H1 (cell line): ENCODE data around the gene HSD17B1. TPM values are rescaled to one million over a fixed set of nuclear protein-coding genes. Genes with fewer than 3 reads are reported as not detected.

Source experiments
- CTCF ChIA-PET: fragments of 300-600 bp; sonication (Branson Sonifier 250); formaldehyde crosslinking; loops from one replicate; lab custom pipeline; 2021; ENCODE audit not compliant: partially characterized antibody; lab: Charles Lee
- POLR2A ChIA-PET: fragments of 300-600 bp; sonication (Branson Sonifier 250); formaldehyde crosslinking; loops from one replicate; lab custom pipeline; 2021; ENCODE audit warnings: inconsistent platforms; ENCODE audit not compliant: partially characterized antibody; lab: Charles Lee
- DNase-seq, 2 experiments: peaks; one replicate each; pipeline versions ENCODE4 v3.0.0 to v3.0.0-alpha.2; 2010 to 2022; ENCODE audit warnings: low spot score in 2 of 2, low read depth in 1 of 2, mixed read lengths in 1 of 2
- FAIRE-seq: peaks from 2 replicates; lab custom pipeline; 2011; peaks lifted over from hg19 to GRCh38; lab: Jason Lieb, UNC
- H2AFZ ChIP-seq: 2 replicates; pipeline ENCODE4 v1.8.1; 2012; ENCODE audit warnings: low read length, inconsistent platforms
- H2AK5ac ChIP-seq: 2 replicates; pipeline ENCODE4 v1.6.1; 2013; ENCODE audit warnings: low read depth, low read length
- H2BK120ac ChIP-seq: replicated peaks from 2 replicates; pipeline ENCODE3; 2013; ENCODE audit warnings: low read depth, low read length, inconsistent platforms
- H2BK12ac ChIP-seq: 2 replicates; pipeline ENCODE4 v1.6.1; 2013; ENCODE audit warnings: low read depth, low read length
- H2BK15ac ChIP-seq: 2 replicates; pipeline ENCODE4 v1.6.1; 2013; ENCODE audit warnings: low read length
- H2BK20ac ChIP-seq: 2 replicates; pipeline ENCODE4 v1.6.1; 2013; ENCODE audit warnings: low read length
- H2BK5ac ChIP-seq: 2 replicates; pipeline ENCODE4 v1.6.1; 2013; ENCODE audit warnings: low read depth, low read length
- H3K14ac ChIP-seq: 2 replicates; pipeline ENCODE4 v1.6.1; 2013; ENCODE audit warnings: inconsistent platforms; ENCODE audit not compliant: insufficient read length
- H3K18ac ChIP-seq: 2 replicates; pipeline ENCODE4 v1.6.1; 2013; ENCODE audit warnings: low read length; ENCODE audit errors: extremely low read depth
- H3K23ac ChIP-seq: 2 replicates; pipeline ENCODE4 v1.6.1; 2013; ENCODE audit warnings: inconsistent platforms; ENCODE audit not compliant: insufficient read length
- H3K23me2 ChIP-seq: 2 replicates; pipeline ENCODE4 v1.6.1; 2013; ENCODE audit warnings: low read depth, low read length
- H3K27ac ChIP-seq: 2 replicates; pipeline ENCODE4 v1.6.1; 2011; ENCODE audit warnings: low read depth, low read length, inconsistent platforms
- H3K27me3 ChIP-seq, 4 experiments: replicated peaks in 1 of 4; 1 replicate in 1 of 4; 2 replicates in 3 of 4; pipeline versions ENCODE4 v1.6.1 to v1.8.1; 2011 to 2013; ENCODE audit warnings: low read length in 3 of 4, mild to moderate bottlenecking in 3 of 4, inconsistent platforms in 2 of 4, mixed read lengths in 2 of 4, moderate library complexity in 1 of 4; ENCODE audit not compliant: control insufficient read depth in 3 of 4, insufficient read depth in 3 of 4; ENCODE audit errors: extremely low read depth in 1 of 4
- H3K36me3 ChIP-seq, 4 experiments: 2 replicates each; pipeline versions ENCODE4 v1.6.1 to v1.8.1; 2011 to 2013; ENCODE audit warnings: mild to moderate bottlenecking in 4 of 4, low read length in 3 of 4, moderate library complexity in 2 of 4, control low read depth in 1 of 4, inconsistent platforms in 1 of 4; ENCODE audit not compliant: insufficient read depth in 4 of 4, control insufficient read depth in 2 of 4
- H3K4ac ChIP-seq: replicated peaks from 2 replicates; pipeline ENCODE3; 2013; ENCODE audit warnings: low read length, low read depth, mixed read lengths, inconsistent platforms; ENCODE audit not compliant: insufficient read length
- H3K4me1 ChIP-seq, 4 experiments: replicated peaks in 1 of 4; 1 replicate in 1 of 4; 2 replicates in 3 of 4; pipeline versions ENCODE4 v1.6.1 to v1.8.1; 2011 to 2013; ENCODE audit warnings: low read length in 3 of 4, inconsistent platforms in 2 of 4, mixed read lengths in 1 of 4; ENCODE audit not compliant: insufficient read depth in 4 of 4, control insufficient read depth in 3 of 4
- H3K4me2 ChIP-seq, 2 experiments: 2 replicates each; pipeline versions ENCODE4 v1.6.1 to v1.8.1; 2011 to 2013; ENCODE audit warnings: low read depth in 2 of 2, low read length in 2 of 2, control low read depth in 1 of 2, inconsistent platforms in 1 of 2, mild to moderate bottlenecking in 1 of 2; ENCODE audit not compliant: insufficient read depth in 1 of 2
- H3K4me3 ChIP-seq, 4 experiments: fragments of 200-600, 300-600 bp in 1 of 4; sonication (generic), shearing (Covaris generic), sonication (Bioruptor Twin) in 1 of 4; 2 replicates each; pipeline versions ENCODE4 v1.5.1 to v1.8.1; 2011 to 2016; ENCODE audit warnings: low read length in 4 of 4, low read depth in 3 of 4, control low read depth in 2 of 4, inconsistent platforms in 2 of 4, mild to moderate bottlenecking in 2 of 4, mixed read lengths in 1 of 4, moderate library complexity in 1 of 4; ENCODE audit not compliant: insufficient read depth in 2 of 4; ENCODE audit errors: extremely low read depth in 1 of 4
- H3K56ac ChIP-seq: replicated peaks from 2 replicates; pipeline ENCODE3; 2013; ENCODE audit warnings: low read depth, mild to moderate bottlenecking, mixed read lengths, low read length, inconsistent platforms; ENCODE audit not compliant: insufficient read length
- H3K79me1 ChIP-seq: 2 replicates; pipeline ENCODE4 v1.6.1; 2013; ENCODE audit warnings: low read depth, low read length, control low read depth
- H3K79me2 ChIP-seq, 2 experiments: 2 replicates each; pipeline versions ENCODE4 v1.6.1 to v1.8.1; 2012 to 2013; ENCODE audit warnings: low read length in 2 of 2, mild to moderate bottlenecking in 2 of 2, inconsistent platforms in 1 of 2; ENCODE audit not compliant: insufficient read depth in 2 of 2, control insufficient read depth in 1 of 2
- H3K9ac ChIP-seq, 4 experiments: replicated peaks in 1 of 4; 1 replicate in 1 of 4; 2 replicates in 3 of 4; pipeline versions ENCODE4 v1.6.1 to v1.8.1; 2011 to 2013; ENCODE audit warnings: low read depth in 3 of 4, low read length in 3 of 4, control low read depth in 2 of 4, mild to moderate bottlenecking in 2 of 4, moderate library complexity in 2 of 4, inconsistent platforms in 1 of 4; ENCODE audit errors: extremely low read depth in 1 of 4
- H3K9me3 ChIP-seq, 2 experiments: 2 replicates each; pipeline versions ENCODE4 v1.6.1 to v1.8.1; 2012 to 2013; ENCODE audit warnings: mild to moderate bottlenecking in 2 of 2, moderate library complexity in 2 of 2, control low read depth in 1 of 2, inconsistent platforms in 1 of 2, low read depth in 1 of 2, low read length in 1 of 2, mixed read lengths in 1 of 2; ENCODE audit not compliant: insufficient read depth in 2 of 2
- H4K20me1 ChIP-seq, 2 experiments: replicated peaks in 1 of 2; 2 replicates each; pipeline versions ENCODE3 to v1.8.1; 2011 to 2013; ENCODE audit warnings: inconsistent platforms in 2 of 2, low read length in 2 of 2, mild to moderate bottlenecking in 1 of 2; ENCODE audit not compliant: insufficient read depth in 2 of 2, control insufficient read depth in 1 of 2
- H4K5ac ChIP-seq: 2 replicates; pipeline ENCODE4 v1.6.1; 2013; ENCODE audit warnings: low read length, low read depth, mixed read lengths, inconsistent platforms; ENCODE audit not compliant: insufficient read length
- H4K8ac ChIP-seq: 2 replicates; pipeline ENCODE4 v1.8.0; 2013; ENCODE audit warnings: mild to moderate bottlenecking, moderate library complexity, low read length, inconsistent platforms; ENCODE audit not compliant: insufficient read depth; ENCODE audit errors: extremely low read depth
- H4K91ac ChIP-seq: replicated peaks from 2 replicates; pipeline ENCODE3; 2013; ENCODE audit warnings: low read length, mixed read lengths, inconsistent platforms; ENCODE audit not compliant: insufficient read length
- CEBPB ChIP-seq: IDR thresholded peaks from 2 replicates; pipeline ENCODE4 v1.6.1; 2012; ENCODE audit warnings: low read depth, low read length
- NANOG ChIP-seq: IDR thresholded peaks from 2 replicates; pipeline ENCODE4 v1.6.1; 2011; ENCODE audit warnings: low read length, low read depth, mild to moderate bottlenecking, inconsistent platforms; ENCODE audit not compliant: insufficient read depth, poor library complexity, severe bottlenecking
- SP4 ChIP-seq: IDR thresholded peaks from 2 replicates; pipeline ENCODE4 v1.6.1; 2012; ENCODE audit warnings: low read length, inconsistent platforms
- TCF12 ChIP-seq: IDR thresholded peaks from 2 replicates; pipeline ENCODE4 v1.6.1; 2011; ENCODE audit warnings: low read depth, mild to moderate bottlenecking, low read length
- WGBS, 2 experiments: shearing (Covaris generic) in 1 of 2; methylation state at CpG; one replicate each; pipeline versions ENCODE4 v1.1.6 to v1.1.7; 2013 to 2015; ENCODE audit warnings: low lambda C conversion rate in 2 of 2, mixed read lengths in 2 of 2, inconsistent platforms in 1 of 2, low coverage in 1 of 2, missing lambda C conversion rate in 1 of 2; ENCODE audit not compliant: insufficient replicate concordance in 2 of 2, insufficient coverage in 1 of 2, insufficient read length in 1 of 2; ENCODE audit errors: extremely low coverage in 1 of 2, missing lambda C conversion rate in 1 of 2; 5-methylcytosine and 5-hydroxymethylcytosine counted together
- polyA plus RNA-seq, 7 experiments: library from polyadenylated mRNA; depleted of rRNA in 3 of 7; stranded (reverse) in 5 of 7; unstranded in 2 of 7; fragments of >200 nt in 5 of 7; fragments of 200-250 nt in 2 of 7; gene quantifications; 1 replicate in 5 of 7; 2 replicates in 1 of 7; 4 replicates in 1 of 7; pipeline versions ENCODE4 v1.2.1 to v1.2.3, GENCODE V29; 2011 to 2013; ENCODE audit warnings: missing spikeins in 2 of 7, mixed read lengths in 2 of 7
- total RNA-seq: library from RNA; stranded (reverse); fragmentation: NEBNext Ultra II Directional; extraction: Animal tissue kit (Norgen Biotek cat#: 25700); gene quantifications from 2 replicates; pipeline ENCODE4 v1.2.1, GENCODE V29; 2021
- TF ChIP-seq, protein P1 (sequence below): IDR thresholded peaks from 2 replicates; pipeline ENCODE4 v1.6.1; 2012; ENCODE audit warnings: inconsistent platforms
- TF ChIP-seq, protein P2 (sequence below): IDR thresholded peaks from 2 replicates; pipeline ENCODE4 v1.6.1; 2012; ENCODE audit warnings: low read length, inconsistent platforms

The HSD17B1 gene
- total and polyA plus RNA-seq, 2 of the 8 experiments (the other 6 are each of a cell fraction or from before 2014, with no cell fraction given), result 0.88 to 1.0 TPM

DNA sequence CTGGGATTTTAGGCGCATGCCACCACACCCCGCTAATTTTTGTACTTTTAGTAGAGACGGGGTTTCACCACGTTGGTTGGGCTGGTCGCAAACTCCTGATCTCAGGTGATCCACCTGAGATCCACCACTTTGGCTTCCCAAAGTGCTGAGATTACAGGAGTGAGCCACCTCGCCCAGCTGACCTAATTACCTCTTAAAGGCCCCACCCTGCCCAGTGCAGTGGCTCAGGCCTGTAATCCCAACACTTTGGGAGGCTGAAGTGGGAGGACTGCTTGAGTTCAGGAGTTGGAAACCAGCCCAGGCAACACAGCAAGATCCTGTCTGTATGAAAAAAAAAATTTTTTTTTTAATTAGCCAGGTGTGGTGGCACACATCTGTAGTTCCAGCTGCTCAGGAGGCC is 6.4 kb downstream of the HSD17B1 start:
- no peak overlapping the region for H3K27ac ChIP-seq
- ChIA-PET CTCF (interaction anchor here (0.7 to 1.2 kb wide), 3 partner anchors 8 to 486 kb away, joined by 3 to 5 read pairs (median 3); no protein-coding TSS in a partner anchor), POLR2A (interaction anchor here (1.0 to 1.2 kb wide), 3 partner anchors 11 to 120 kb away, joined by 3 to 4 read pairs (median 4); no protein-coding TSS in a partner anchor)
- H2BK15ac ChIP-seq, result no peak overlapping the region
- H3K56ac ChIP-seq, result no peak overlapping the region
- no peak overlapping the region for H2BK12ac ChIP-seq
- H4K8ac ChIP-seq, result no peak overlapping the region
- no peak overlapping the region for H3K4ac ChIP-seq
- no peak overlapping the region for H4K91ac ChIP-seq
- H3K79me1 ChIP-seq, result peaks cover 14% of the 10 kb centered on the region
- H3K18ac ChIP-seq, result no peak overlapping the region
- 97% methylated on average over 6 of the region's 6 CpGs; no CpG with 5 or more reads in 1 of the 2 experiments for WGBS, 2 experiments
- FAIRE-seq (no peak), DNase-seq (no peak)
- peaks cover 0 to 14% (median 7%) of the 10 kb centered on the region in 4 experiments; a peak in 6 of 7 replicates for H3K4me1 ChIP-seq
- peaks cover 9 to 17% of the 10 kb centered on the region in 2 experiments; a peak in 3 of 4 replicates for H3K79me2 ChIP-seq
- no peak overlapping the region for H3K9ac ChIP-seq
- no peak overlapping the region for H2BK120ac ChIP-seq
- H4K20me1 ChIP-seq, result peaks cover 0 to 1% of the 10 kb centered on the region in 2 experiments
- H3K36me3 ChIP-seq, result no peaks in the 10 kb centered on the region; a peak in 1 of 8 replicates
- no peaks in the 10 kb centered on the region for H3K9me3 ChIP-seq
- H2AFZ ChIP-seq, result no peak overlapping the region
- H3K4me3 ChIP-seq, result no peak overlapping the region
- H3K14ac ChIP-seq, result no peak overlapping the region
- no peak overlapping the region for H2AK5ac ChIP-seq
- no peak overlapping the region for H2BK5ac ChIP-seq
- TF ChIP-seq, protein P1, sequence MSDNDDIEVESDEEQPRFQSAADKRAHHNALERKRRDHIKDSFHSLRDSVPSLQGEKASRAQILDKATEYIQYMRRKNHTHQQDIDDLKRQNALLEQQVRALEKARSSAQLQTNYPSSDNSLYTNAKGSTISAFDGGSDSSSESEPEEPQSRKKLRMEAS, result no peak
- TF ChIP-seq, protein P2, sequence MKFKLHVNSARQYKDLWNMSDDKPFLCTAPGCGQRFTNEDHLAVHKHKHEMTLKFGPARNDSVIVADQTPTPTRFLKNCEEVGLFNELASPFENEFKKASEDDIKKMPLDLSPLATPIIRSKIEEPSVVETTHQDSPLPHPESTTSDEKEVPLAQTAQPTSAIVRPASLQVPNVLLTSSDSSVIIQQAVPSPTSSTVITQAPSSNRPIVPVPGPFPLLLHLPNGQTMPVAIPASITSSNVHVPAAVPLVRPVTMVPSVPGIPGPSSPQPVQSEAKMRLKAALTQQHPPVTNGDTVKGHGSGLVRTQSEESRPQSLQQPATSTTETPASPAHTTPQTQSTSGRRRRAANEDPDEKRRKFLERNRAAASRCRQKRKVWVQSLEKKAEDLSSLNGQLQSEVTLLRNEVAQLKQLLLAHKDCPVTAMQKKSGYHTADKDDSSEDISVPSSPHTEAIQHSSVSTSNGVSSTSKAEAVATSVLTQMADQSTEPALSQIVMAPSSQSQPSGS, result no peak
- TF ChIP-seq NANOG, result no peak
- no peak for TF ChIP-seq SP4
- no peak for TF ChIP-seq TCF12
- no peak for TF ChIP-seq CEBPB
- no peak overlapping the region for H3K23ac ChIP-seq
- peaks cover 10% of the 10 kb centered on the region for H3K23me2 ChIP-seq
- H2BK20ac ChIP-seq, result no peak overlapping the region
- H3K4me2 ChIP-seq, result no peak overlapping the region
- no peak overlapping the region for H4K5ac ChIP-seq
- H3K27me3 ChIP-seq, result no peaks in the 10 kb centered on the region; a peak in 1 of 7 replicates
